KMS-11 (cell line): Measurements from ENCODE around the gene PPP4C.

Source experiments
- H2AFZ ChIP-seq: fragments of 200-600 bp; sonication (generic); 2 replicates; pipeline ENCODE4 v1.6.1; 2016; ENCODE audit warnings: antibody characterized with exemption, mixed run types, low read depth
- H3K27ac ChIP-seq: fragments of 200-600 bp; sonication (generic); 2 replicates; pipeline ENCODE4 v1.6.1; 2016; ENCODE audit warnings: mild to moderate bottlenecking, mixed run types
- H3K27me3 ChIP-seq: fragments of 200-600 bp; sonication (generic); 2 replicates; pipeline ENCODE4 v1.6.1; 2017; ENCODE audit warnings: mild to moderate bottlenecking, low read depth, mixed run types, moderate library complexity; ENCODE audit not compliant: insufficient read depth
- H3K36me3 ChIP-seq: fragments of 200-600 bp; sonication (generic); 2 replicates; pipeline ENCODE4 v1.6.1; 2017; ENCODE audit warnings: mild to moderate bottlenecking, mixed run types; ENCODE audit not compliant: insufficient read depth
- H3K4me1 ChIP-seq: fragments of 200-600 bp; sonication (generic); 2 replicates; pipeline ENCODE4 v1.6.1; 2016; ENCODE audit warnings: mild to moderate bottlenecking, low read depth, mixed run types; ENCODE audit not compliant: poor library complexity, severe bottlenecking
- H3K4me2 ChIP-seq: fragments of 200-600 bp; sonication (generic); 2 replicates; pipeline ENCODE4 v1.7.0; 2016; ENCODE audit warnings: mild to moderate bottlenecking, mixed run types
- H3K4me3 ChIP-seq: fragments of 200-600 bp; sonication (generic); IDR thresholded peaks from 2 replicates; pipeline ENCODE4 v1.6.1; 2017; ENCODE audit warnings: low read depth, low read length, mixed read lengths; ENCODE audit not compliant: insufficient read depth
- H3K79me2 ChIP-seq: fragments of 200-600 bp; sonication (generic); 2 replicates; pipeline ENCODE4 v1.6.1; 2016; ENCODE audit warnings: low read depth, mixed run types; ENCODE audit not compliant: insufficient read depth
- H3K9ac ChIP-seq: fragments of 200-600 bp; sonication (generic); 2 replicates; pipeline ENCODE4 v1.6.1; 2016; ENCODE audit warnings: mild to moderate bottlenecking, mixed run types
- H4K20me1 ChIP-seq: fragments of 200-600 bp; sonication (generic); 2 replicates; pipeline ENCODE4 v1.6.1; 2016; ENCODE audit warnings: mild to moderate bottlenecking, mixed run types; ENCODE audit not compliant: insufficient read depth
- TF ChIP-seq, protein P1 (sequence below): fragments of 200-600 bp; sonication (generic); conservative IDR thresholded peaks from 2 replicates; pipeline ENCODE4 v1.6.1; 2017; ENCODE audit warnings: low read depth, mild to moderate bottlenecking, antibody characterized with exemption, low read length, moderate library complexity, mixed read lengths

The PPP4C gene

DNA sequence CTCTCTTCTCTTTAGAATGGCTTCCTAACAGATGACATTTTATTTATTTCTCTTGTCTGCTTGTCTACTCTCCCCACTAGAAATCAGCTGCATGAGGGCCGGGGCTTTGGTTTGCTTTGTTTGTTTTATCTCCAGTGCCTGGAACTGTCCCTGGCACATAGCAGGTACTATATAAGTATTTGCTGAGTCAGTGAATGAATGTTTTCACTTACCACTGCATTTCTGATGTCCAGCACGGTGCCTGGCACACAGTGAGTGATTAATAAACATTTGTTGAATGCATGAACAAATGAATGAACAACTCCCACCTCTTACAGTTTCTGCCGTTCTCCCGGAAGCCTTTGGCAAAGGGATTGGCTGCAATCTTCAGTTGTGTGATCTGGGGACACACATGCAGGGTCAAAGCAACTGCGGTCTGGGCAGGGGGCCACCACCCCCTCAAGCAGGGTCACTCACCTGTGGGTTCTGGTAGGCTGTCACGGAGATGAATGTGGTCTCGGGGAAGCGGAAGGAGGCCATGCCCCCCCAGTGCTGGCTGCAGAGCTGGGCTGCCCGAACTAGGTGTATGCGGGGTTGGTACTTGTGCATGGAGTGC is 12.5 kb downstream of the PPP4C start:
- no peak overlapping the region for H3K9ac ChIP-seq
- no peak overlapping the region for H3K27ac ChIP-seq
- TF ChIP-seq, protein P1, sequence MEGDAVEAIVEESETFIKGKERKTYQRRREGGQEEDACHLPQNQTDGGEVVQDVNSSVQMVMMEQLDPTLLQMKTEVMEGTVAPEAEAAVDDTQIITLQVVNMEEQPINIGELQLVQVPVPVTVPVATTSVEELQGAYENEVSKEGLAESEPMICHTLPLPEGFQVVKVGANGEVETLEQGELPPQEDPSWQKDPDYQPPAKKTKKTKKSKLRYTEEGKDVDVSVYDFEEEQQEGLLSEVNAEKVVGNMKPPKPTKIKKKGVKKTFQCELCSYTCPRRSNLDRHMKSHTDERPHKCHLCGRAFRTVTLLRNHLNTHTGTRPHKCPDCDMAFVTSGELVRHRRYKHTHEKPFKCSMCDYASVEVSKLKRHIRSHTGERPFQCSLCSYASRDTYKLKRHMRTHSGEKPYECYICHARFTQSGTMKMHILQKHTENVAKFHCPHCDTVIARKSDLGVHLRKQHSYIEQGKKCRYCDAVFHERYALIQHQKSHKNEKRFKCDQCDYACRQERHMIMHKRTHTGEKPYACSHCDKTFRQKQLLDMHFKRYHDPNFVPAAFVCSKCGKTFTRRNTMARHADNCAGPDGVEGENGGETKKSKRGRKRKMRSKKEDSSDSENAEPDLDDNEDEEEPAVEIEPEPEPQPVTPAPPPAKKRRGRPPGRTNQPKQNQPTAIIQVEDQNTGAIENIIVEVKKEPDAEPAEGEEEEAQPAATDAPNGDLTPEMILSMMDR = no peak
- H3K36me3 ChIP-seq = no peaks in the 10 kb centered on the region
- no peaks in the 10 kb centered on the region for H4K20me1 ChIP-seq
- H3K4me2 ChIP-seq = no peak overlapping the region
- H3K4me3 ChIP-seq = no peak overlapping the region
- H3K27me3 ChIP-seq = no peaks in the 10 kb centered on the region
- H3K4me1 ChIP-seq = peaks cover 21% of the 10 kb centered on the region
- no peak overlapping the region for H2AFZ ChIP-seq
- H3K79me2 ChIP-seq = no peaks in the 10 kb centered on the region

DNA sequence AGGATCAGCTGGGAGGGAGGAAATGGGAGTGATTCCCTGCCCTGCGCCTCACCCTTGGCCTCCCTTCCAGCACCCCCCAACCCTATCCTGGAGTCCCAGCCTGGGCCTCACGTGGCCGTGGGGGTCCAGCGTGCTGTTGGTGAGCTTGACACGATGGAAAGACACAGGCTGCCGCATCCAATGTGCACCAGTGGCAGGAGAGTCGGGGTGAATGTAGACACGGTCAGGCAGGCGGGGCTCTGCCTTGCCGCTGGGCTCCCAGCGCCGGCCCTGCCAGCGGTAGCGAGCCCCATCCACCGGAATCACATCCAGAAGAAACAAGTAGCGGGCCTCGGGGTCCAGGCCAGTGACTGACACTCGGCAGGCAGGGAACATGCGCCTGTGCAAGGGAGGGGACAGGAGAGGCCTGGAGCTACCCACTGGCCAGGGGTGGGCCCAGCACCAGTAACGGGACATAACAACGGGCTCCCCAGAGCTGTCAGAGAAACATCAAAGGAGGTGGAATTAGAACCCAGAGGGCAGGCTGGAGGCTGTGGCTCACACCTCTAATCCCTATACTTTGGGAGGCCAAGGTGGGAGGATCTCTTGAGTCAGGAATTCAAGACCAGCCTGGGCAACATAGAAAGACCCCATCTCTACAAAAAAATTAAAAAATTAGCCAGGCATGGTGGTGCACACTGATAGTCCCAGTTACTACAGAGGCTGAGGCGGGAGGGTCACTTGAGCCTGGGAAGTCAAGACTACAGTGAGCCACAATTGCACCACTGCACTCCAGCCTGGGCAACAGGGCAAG is 13.2 kb downstream of the PPP4C start:
- H3K79me2 ChIP-seq = no peaks in the 10 kb centered on the region
- no peak overlapping the region for H2AFZ ChIP-seq
- no peak overlapping the region for H3K9ac ChIP-seq
- H3K27me3 ChIP-seq = no peaks in the 10 kb centered on the region
- H4K20me1 ChIP-seq = no peaks in the 10 kb centered on the region
- no peaks in the 10 kb centered on the region for H3K36me3 ChIP-seq
- no peak overlapping the region for H3K27ac ChIP-seq
- H3K4me3 ChIP-seq = no peak overlapping the region
- TF ChIP-seq, protein P1 = no peak
- H3K4me2 ChIP-seq = no peak overlapping the region
- peaks cover 23% of the 10 kb centered on the region for H3K4me1 ChIP-seq

DNA sequence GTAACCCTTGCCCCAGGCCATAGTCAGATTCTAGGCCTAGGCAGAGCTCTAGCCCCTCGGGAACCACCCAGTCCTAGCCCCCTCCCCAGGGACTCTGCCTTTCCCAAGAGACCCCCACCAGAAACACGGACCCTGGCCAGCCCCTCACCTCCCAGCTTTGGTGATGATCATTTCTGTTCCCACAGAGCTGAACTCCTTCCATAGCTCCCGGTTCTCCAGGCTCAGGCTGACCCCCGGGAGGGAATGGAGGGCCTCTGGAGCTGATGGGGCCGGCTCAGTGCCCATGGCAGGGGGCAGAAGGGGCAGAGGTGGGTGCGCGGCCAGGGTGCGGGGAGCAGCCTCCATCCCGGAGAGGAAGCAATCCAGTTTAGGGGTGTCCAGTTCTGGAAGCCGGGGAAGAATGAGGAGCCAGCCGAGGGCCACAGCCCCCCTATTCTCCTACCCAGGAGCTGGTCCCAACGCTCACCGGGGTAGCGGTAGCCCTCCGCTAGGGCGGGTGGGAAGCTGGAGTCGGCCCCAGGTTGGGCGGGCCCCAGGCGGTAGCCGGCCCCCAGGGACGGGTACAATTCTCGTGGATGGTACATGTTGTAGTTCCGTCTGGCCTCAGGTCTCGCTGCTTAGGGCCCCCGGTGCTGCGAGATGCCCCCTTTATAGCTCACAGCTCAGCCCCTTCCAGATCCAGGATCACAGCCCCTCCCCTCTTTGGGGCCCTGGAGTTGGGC is 15.0 kb downstream of the PPP4C start:
- H3K9ac ChIP-seq = no peak overlapping the region
- no peaks in the 10 kb centered on the region for H3K27me3 ChIP-seq
- no peak overlapping the region for H3K4me2 ChIP-seq
- no peak overlapping the region for H3K4me3 ChIP-seq
- TF ChIP-seq, protein P1 = no peak
- H3K4me1 ChIP-seq = peaks cover 36% of the 10 kb centered on the region
- peak overlapping the region; percentile 90; the same call in 1 of the 2 replicates for H2AFZ ChIP-seq
- H4K20me1 ChIP-seq = no peaks in the 10 kb centered on the region
- no peaks in the 10 kb centered on the region; the same call in 1 of the 2 replicates for H3K79me2 ChIP-seq
- no peaks in the 10 kb centered on the region for H3K36me3 ChIP-seq
- H3K27ac ChIP-seq = no peak overlapping the region

DNA sequence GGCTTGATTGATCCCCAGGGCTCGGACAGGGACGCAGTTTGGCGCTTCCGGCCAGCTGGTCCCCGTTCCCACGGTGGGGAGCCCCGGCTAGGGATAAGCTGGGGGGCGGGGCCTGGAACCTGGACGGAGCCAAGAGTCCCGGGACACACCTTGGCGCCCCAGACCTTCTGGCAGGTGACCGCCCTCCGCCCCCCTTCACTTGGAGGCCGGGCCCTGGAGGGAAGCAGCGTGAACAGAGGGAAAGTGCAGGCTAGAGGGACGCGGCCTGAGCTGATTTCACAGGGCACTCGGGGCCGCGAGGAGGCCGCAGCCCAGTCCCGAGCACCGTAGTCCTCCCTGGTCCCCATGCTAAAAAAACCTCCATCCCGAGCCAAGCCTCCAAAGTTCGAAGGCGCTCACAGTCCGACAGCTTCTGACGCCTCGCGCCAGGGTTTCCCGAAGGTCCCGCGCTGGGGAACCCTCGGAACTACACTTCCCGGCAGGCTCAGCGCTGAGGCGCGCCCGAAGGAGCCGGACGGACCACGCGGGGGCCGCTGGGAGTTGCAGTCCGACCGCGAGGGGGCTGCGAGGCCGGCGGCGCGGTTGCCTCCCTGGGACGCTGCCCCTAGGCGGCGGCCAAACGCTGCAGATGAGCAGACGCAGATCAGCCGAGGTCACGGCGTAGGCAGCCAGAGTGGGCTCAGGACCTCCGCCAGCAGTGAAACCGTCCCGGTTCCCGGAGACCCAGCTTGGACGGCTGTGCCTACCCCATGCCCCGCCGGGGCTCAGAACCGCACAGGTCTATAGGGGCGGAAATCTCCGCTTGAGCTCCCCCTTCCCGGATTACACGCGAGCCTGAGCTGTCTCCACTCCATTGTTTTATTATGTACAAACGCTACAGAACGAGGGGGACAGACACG is 15.9 kb downstream of the PPP4C start, which contains the start of gene TBX6:
TSS of gene TBX6 (minus strand) at position 451 of the 899 bp plus-strand sequence. CDS start 731 bp downstream, outside the sequence.
- Histone ChIP-seq H4K20me1 (no peaks in the 10 kb centered on the region), H3K4me1 (peaks cover 41% of the 10 kb centered on the region), H3K4me2 (peak within 1 kb of the TSS; percentile 62), H3K79me2 (no peaks in the 10 kb centered on the region; the same call in 1 of the 2 replicates), H3K9ac (peak within 1 kb of the TSS; percentile 59), H3K27me3 (no peaks in the 10 kb centered on the region), H3K36me3 (no peaks in the 10 kb centered on the region), H3K4me3 (no peak within 1 kb of the TSS), H2AFZ (peak within 1 kb of the TSS; percentile 90), H3K27ac (peak within 1 kb of the TSS; percentile 27)
- TF ChIP-seq, protein P1 = no peak; the same call in 1 of the 2 replicates
